Skeletal muscle satellite cell (primary cell): ENCODE measurements around the gene SUFU.

Experiments
- H3K27me3 ChIP-seq: 2 replicates; pipeline ENCODE4 v1.7.0; 2013; ENCODE audit warnings: low read length; ENCODE audit not compliant: control insufficient read depth, insufficient read depth
- H3K36me3 ChIP-seq: 2 replicates; pipeline ENCODE4 v1.7.0; 2013; ENCODE audit warnings: mild to moderate bottlenecking, control low read depth, low read length; ENCODE audit not compliant: insufficient read depth
- H3K4me1 ChIP-seq: 2 replicates; pipeline ENCODE4 v1.7.0; 2013; ENCODE audit warnings: low read length; ENCODE audit not compliant: control insufficient read depth, insufficient read depth
- H3K4me2 ChIP-seq: 2 replicates; pipeline ENCODE4 v1.7.0; 2013; ENCODE audit warnings: mild to moderate bottlenecking, low read length
- H3K4me3 ChIP-seq: 2 replicates; pipeline ENCODE4 v1.7.0; 2013; ENCODE audit warnings: low read length
- H3K9ac ChIP-seq: 2 replicates; pipeline ENCODE4 v1.7.0; 2013; ENCODE audit warnings: mild to moderate bottlenecking, low read depth, low read length, moderate library complexity
- H3K9me3 ChIP-seq: replicated peaks from 2 replicates; pipeline ENCODE4 v1.7.0; 2013; ENCODE audit warnings: mild to moderate bottlenecking, control low read depth, low read length

Gene SUFU

GRCh38 chr10:102467318-102467717 is 36.5 kb upstream of the SUFU start:
- no peaks in the 10 kb centered on the region for H3K36me3 ChIP-seq

DNA sequence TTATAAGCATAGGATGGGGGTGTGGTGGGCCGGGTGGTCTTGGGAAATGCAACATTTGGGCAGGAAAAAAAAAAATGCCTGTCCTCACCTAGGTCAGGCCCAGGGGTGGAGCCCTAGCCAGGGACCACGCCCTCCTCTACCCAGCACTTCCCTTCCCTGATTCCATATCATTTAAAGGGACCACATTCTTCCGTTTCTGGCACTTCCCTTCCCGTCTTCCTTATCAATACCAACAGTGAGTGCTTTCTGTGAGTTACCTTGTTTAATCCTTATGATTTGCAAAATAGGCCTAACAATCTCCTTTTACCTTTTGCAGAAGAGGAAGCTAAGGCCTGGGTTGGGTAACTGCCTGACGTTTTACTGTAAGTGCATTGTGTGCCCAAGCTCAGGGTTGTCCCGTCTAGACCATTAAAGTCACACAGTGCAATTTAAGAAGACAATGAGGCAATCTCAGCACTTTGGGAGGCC is 35.8 kb upstream of the SUFU start:
- no peaks in the 10 kb centered on the region for H3K4me1 ChIP-seq
- no peak overlapping the region for H3K4me3 ChIP-seq
- no peaks in the 10 kb centered on the region for H3K36me3 ChIP-seq
- no peaks in the 10 kb centered on the region for H3K9me3 ChIP-seq
- H3K4me2 ChIP-seq: no peak overlapping the region
- H3K9ac ChIP-seq: no peak overlapping the region
- H3K27me3 ChIP-seq: no peaks in the 10 kb centered on the region

More at GRCh38 chr10:102467318-102467717, 36.5 kb upstream of the SUFU start:
- no peaks in the 10 kb centered on the region for H3K9me3 ChIP-seq
- H3K4me1 ChIP-seq: no peaks in the 10 kb centered on the region
- no peak overlapping the region for H3K9ac ChIP-seq
- H3K4me3 ChIP-seq: no peak overlapping the region
- H3K27me3 ChIP-seq: peaks cover 3% of the 10 kb centered on the region
- H3K4me2 ChIP-seq: no peak overlapping the region

DNA sequence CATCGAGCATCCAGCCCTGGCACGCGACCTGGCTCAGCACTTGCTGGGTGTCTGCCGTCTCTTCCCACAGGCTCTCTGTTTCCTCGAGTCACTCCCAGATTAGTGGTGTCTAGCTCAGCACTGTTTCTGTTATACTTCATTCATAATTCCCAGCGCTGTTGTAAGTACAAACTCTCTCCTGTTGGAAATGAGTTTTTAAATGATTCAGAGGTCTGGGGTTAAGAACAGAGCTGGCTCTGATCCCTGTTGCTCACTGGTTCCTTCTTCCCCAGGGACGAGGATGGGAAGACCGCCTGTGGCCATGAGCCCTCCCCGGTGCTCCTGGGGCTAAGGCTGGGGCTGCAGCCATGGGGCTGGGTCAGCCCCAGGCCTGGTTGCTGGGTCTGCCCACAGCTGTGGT is 35.1 kb upstream of the SUFU start:
- Histone ChIP-seq H3K4me1 (no peaks in the 10 kb centered on the region), H3K9ac (no peak overlapping the region), H3K4me2 (no peak overlapping the region), H3K36me3 (no peaks in the 10 kb centered on the region), H3K27me3 (no peaks in the 10 kb centered on the region), H3K4me3 (no peak overlapping the region), H3K9me3 (no peaks in the 10 kb centered on the region)

DNA sequence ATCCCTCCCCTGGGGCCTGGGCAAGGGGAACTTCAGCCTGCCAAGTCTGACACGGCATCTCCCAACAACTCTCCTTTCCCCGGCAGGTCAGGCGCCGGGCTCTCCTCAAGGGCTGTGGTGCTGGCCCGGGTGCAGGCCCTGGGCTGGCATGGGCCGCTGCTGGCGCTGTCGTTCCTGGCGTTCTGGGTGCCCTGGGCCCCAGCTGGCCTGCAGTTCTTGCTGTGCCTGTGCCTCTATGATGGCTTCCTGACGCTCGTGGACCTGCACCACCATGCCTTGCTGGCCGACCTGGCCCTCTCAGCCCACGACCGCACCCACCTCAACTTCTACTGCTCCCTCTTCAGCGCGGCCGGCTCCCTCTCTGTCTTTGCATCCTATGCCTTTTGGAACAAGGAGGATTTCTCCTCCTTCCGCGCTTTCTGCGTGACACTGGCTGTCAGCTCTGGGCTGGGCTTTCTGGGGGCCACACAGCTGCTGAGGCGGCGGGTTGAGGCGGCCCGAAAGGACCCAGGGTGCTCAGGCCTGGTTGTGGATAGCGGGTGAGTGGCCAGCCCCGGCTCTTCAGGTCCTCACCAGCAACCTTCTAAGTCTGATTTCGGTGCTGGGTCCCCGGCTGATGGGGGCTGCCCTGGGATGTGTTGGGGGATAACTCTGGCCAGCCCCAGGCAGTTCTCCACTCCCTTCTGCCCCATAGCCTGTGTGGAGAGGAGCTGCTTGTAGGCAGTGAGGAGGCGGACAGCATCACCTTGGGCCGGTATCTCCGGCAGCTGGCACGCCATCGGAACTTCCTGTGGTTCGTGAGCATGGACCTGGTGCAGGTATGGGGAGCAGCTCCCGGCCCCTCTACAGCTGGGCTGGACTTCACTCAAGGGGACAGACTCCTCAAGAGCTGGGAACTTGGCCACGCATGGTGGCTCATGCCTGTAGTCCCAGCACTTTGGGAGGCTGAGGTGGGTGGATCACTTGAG is 32.9 kb upstream of the SUFU start:
- Histone ChIP-seq H3K9ac (no peak overlapping the region), H3K27me3 (no peaks in the 10 kb centered on the region), H3K4me1 (no peaks in the 10 kb centered on the region), H3K9me3 (no peaks in the 10 kb centered on the region), H3K4me2 (no peak overlapping the region), H3K36me3 (no peaks in the 10 kb centered on the region), H3K4me3 (no peak overlapping the region)

DNA sequence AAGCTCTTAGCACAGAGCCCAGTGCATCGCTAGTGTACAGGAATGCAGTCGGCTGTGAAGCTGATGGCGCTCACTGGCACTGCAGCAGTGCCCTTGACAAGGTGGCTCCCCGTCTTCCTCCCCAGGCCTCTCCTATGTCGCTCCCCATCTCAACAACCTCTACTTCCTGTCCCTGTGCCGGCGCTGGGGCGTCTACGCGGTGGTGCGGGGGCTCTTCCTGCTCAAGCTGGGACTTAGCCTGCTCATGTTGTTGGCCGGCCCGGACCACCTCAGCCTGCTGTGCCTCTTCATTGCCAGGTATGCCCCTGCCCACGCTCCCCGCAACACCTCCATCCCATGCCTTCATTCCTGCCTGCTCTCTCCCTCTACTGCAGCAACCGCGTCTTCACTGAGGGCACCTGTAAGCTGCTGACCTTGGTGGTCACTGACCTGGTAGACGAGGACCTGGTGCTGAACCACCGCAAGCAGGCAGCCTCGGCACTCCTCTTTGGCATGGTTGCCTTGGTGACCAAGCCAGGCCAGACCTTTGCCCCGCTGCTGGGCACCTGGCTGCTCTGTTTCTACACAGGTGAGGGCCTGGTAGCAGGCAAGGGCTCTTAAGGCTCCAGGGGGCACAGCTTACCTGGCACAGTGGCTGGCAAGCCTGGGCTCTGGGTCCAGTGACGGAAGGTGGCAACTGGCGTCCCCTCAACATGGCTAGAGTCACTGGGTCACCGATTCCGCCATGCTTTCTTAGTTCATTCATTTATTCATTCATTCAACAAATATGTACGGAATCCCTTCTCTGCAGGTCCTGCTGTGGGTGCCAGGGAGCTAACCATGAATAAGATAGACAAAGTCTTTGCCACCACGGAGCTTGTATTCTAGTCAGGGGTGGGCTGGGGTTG is 30.1 kb upstream of the SUFU start:
- Histone ChIP-seq H3K27me3 (no peaks in the 10 kb centered on the region), H3K9ac (no peak overlapping the region), H3K9me3 (no peaks in the 10 kb centered on the region), H3K4me1 (no peaks in the 10 kb centered on the region), H3K36me3 (peaks cover 5% of the 10 kb centered on the region), H3K4me3 (no peak overlapping the region), H3K4me2 (no peak overlapping the region)

- Histone ChIP-seq H3K9me3 (no peaks in the 10 kb centered on the region), H3K4me2 (no peak overlapping the region), H3K36me3 (peaks cover 22% of the 10 kb centered on the region)
Measured at GRCh38 chr10:102475451-102476040, 28.2 kb upstream of the SUFU start.

DNA sequence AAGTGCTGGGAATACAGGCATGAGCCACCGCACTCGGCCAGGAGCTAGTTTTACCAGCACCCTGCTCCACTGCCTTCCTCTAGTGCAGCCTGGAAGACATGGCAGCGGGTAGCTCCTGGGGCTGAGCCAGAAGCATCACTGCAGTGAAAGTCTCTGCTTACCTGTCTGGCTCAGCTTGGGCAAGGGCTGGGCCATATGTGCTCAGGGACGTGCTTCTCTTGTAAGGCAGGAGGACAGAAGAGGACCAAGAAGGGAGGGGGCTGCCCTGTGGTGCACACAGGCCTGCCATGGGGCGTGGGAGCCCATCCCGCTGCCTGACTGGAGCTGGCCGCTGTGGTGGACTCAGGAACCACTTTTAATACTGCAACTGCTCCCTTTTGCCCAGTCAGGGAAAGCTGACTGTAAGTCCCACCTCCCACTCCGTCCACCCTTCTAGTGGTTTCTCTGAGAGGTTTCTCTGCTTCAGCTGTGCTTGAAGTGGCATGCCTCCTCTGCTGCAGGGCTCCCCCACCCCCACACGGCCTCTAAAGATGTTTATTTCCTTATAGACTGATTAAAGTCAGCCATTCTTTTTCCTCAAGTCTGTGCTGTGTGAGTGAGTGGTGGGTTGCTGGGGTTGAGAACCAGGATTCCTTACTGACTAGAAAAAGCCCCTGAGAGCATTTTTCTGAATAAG is 27.2 kb upstream of the SUFU start:
- Histone ChIP-seq H3K9me3 (no peaks in the 10 kb centered on the region), H3K4me1 (no peaks in the 10 kb centered on the region), H3K4me3 (no peak overlapping the region), H3K36me3 (peaks cover 32% of the 10 kb centered on the region), H3K27me3 (no peaks in the 10 kb centered on the region), H3K4me2 (no peak overlapping the region), H3K9ac (no peak overlapping the region)

More at GRCh38 chr10:102475451-102476040, 28.2 kb upstream of the SUFU start:
- H3K27me3 ChIP-seq: no peaks in the 10 kb centered on the region
- no peak overlapping the region for H3K4me3 ChIP-seq
- H3K4me1 ChIP-seq: no peaks in the 10 kb centered on the region
- no peak overlapping the region for H3K9ac ChIP-seq

- H3K27me3 ChIP-seq: no peaks in the 10 kb centered on the region
- H3K9ac ChIP-seq: no peak overlapping the region
- no peak overlapping the region for H3K4me3 ChIP-seq
- H3K4me1 ChIP-seq: no peaks in the 10 kb centered on the region
- peaks cover 60% of the 10 kb centered on the region for H3K36me3 ChIP-seq
- H3K9me3 ChIP-seq: no peaks in the 10 kb centered on the region
- no peak overlapping the region for H3K4me2 ChIP-seq
Measured at GRCh38 chr10:102479651-102480050, 24.1 kb upstream of the SUFU start.

- H3K4me3 ChIP-seq: no peak overlapping the region
- H3K9me3 ChIP-seq: no peaks in the 10 kb centered on the region
- H3K27me3 ChIP-seq: no peaks in the 10 kb centered on the region
- no peak overlapping the region for H3K4me2 ChIP-seq
- H3K36me3 ChIP-seq: peaks cover 67% of the 10 kb centered on the region
- no peaks in the 10 kb centered on the region for H3K4me1 ChIP-seq
- no peak overlapping the region for H3K9ac ChIP-seq
Measured at GRCh38 chr10:102480396-102480795, 23.4 kb upstream of the SUFU start.

DNA sequence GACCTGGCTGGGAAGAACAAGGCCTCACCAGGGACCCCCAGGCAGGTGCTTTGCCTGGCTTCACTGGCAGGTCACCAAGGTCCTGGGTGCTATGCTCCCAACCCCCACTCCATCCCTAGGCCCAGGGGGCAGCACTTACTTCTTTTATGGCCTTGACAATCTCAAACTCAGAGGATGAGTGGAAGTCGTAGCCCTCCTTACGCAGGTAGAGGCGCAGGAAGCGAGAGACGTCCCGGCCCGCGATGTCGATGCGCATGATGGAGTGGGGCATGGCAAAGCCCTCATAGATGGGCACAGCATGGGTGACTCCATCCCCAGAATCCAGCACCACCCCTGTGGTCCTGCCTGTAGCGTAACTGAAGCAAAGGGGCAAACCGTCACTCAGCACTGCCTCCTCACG is 19.8 kb upstream of the SUFU start:
- no peak overlapping the region for H3K9ac ChIP-seq
- H3K4me3 ChIP-seq: no peak overlapping the region
- no peaks in the 10 kb centered on the region for H3K4me1 ChIP-seq

More for the DNA sequence above, 19.8 kb upstream of the SUFU start:
- Histone ChIP-seq H3K9me3 (no peaks in the 10 kb centered on the region), H3K36me3 (peaks cover 85% of the 10 kb centered on the region), H3K4me2 (no peak overlapping the region), H3K27me3 (no peaks in the 10 kb centered on the region)
